Inferior parietal cortex (tissue), 1 donor: ENCODE data around the gene ABLIM1.

Experiments
- DNase-seq: peaks from one replicate; pipeline ENCODE4 v3.0.0-alpha.2; 2016; ENCODE audit errors: extremely low spot score

Gene ABLIM1

DNA sequence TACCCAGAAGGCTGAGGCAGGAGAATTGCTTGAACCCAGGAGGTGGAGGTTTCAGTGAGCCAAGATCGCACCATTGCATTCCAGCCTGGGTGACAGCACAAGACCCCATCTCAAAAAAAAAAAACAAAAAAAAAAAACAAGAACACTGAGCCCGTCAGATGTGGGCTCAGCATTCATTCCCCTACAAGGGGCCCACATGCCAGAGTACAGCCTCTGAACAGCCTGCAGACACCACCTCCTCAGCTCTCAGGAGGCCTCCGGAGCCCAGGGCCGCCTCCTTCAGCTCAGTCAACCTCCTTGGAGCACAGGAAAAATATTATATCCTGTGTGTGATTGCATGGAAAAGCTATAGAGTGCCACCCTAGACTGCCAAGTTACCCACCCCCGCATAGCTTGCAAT is 112.3 kb downstream of the ABLIM1 start:
- no peak for DNase-seq

DNA sequence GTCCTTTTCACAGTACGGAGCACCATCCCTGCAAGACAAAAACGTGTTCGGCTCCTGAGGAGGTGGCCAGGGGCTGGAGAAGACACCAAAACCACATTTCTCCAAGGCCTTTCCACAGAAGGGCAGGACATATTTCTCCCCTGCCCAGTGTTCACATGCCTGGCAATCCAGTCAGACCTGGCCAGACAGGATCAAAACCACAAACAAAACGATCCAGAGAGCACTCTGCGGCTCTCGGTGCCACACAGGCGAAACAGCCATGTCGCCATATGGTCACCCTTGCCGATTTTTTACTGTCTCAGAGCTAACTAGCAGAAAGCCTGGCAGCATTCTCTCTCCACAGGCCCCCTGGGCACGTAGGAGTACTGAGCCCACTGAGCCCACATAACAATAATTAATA is 113.0 kb downstream of the ABLIM1 start:
- no peak for DNase-seq

DNA sequence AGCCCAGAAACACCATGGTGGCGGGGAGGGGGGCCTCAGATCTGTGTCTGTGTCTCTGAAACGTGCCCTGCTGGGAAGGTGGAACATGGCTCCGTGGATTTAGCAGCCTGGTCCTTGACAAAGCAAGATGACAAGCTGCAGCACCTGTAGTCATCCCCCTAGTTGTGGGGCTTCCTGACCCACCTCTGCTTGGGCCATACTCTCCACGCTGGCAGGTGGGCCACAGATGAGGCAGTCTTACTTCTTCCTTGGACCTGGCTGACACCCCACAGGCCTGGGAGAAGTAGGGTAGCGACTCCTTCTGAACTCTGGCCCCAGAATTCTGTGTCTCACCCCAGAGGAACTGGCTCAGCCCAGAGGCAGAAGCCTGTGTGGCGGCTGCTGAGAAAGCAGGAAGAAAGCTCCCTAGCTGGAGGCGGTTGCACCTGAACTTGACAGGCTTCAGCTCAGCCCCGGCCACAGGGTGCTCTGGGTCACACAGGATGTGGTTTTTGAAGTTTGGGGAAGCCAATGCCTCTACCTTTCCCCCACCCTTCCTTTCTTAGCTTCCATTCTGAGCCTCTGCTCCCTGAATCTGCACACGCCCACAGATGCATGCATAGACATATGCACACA is 113.9 kb downstream of the ABLIM1 start:
- DNase-seq, result no peak

DNA sequence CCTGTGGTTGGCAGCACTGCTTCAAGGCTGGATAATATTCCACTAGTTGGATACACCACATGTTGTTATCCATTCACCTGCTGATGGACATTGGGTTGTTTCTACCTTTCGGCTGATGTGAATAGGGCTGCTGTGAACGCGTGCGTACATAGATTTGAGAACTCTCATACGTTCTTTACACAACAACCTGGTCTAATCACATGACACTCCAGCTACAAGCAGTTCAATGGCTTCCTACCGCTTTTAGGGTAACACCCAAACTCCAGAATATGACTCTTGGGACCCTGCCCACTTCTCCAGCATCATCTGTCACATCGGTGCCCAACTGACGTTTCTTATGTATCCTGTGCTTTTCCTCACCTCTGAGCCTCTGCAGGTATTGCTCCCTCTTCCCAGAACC is 114.6 kb downstream of the ABLIM1 start:
- no peak for DNase-seq

DNA sequence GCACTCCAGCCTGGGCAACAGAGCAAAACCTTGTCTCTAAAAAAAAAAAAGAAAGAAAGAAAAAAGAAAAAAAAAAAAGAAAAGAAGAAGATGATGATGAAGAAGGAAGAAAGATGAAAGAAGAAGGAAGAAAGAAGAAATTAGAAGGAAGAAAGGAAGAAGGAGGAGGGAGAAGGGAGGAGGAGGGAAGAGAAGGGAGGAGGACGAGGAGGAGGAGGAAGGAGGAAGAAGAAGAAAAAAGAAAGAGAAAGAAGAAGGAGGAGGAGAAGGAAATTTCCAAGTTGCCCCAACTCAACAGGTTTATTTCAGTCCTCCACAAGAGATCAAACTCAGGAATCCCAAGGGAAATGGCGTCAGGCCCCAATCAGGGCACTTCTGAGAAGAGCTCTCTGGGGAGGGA is 115.7 kb downstream of the ABLIM1 start:
- no peak for DNase-seq

DNA sequence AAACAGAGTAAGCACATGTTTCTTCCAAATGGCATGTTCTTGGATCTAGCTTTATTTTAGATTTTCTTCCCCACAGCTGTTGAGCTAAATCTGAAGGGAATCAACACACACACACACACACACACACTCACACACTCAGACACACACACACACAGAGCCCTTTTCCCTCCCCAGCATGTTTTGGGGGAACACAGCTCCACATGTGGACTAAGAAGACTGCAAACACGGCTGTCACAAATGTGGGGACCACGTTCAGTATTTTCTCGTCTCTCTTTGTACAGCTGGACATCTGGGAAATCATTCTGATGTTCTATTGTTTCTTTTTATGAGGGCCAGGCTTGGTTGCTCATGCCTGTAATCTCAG is 116.3 kb downstream of the ABLIM1 start:
- no peak for DNase-seq

DNA sequence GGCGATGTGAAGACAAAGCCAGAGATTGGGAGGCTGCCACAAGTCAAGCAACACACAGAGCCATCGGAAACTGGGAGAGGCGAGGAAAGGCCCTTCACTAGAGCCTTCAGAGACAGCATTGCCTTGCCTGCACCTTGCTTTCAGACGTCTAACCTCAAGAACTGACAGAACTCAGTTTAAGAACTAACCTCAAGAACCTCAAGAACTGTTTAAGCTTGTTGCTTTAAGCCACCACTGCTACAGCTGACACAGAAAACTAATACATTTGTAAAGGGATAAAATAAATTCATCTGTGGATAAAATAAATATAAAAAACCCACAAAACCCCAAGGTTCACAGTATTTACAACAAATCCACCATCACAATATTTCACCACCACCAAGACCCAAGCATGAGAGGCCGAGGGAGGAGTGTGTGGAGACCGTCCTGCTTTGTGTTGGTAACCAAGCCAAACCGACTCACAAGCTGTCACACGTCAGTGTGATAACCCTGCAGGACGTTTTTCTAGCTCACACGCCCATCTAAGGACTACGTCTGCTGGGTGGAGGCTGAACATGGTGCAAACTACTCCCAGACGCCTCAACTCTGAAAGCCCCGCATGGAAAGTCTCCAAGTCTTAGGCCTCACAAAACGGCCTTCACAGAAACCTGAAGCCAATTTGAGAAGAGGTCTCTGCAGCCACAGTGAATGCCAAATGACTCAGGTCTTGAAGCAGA is 116.8 kb downstream of the ABLIM1 start:
- DNase-seq, result no peak

DNA sequence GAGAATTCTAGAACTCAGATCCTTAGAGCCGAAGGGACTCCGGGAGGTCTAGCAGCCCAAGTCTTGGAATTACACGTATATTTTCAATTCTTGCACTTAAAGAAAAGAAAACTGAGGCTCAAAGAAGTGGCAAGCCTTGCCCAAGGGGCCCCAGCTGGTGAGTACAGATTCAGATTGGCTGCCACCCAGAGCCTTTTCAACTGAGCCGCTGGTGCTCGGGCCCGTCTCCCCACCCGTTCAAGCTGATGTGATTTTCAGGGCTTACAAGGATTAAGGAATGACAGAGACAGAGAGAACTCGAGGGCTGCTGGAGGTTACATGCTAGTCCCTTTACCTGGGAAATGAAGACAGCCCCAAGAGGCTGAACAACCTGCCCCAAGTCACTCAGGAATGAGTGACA is 117.8 kb downstream of the ABLIM1 start:
- no peak for DNase-seq

DNA sequence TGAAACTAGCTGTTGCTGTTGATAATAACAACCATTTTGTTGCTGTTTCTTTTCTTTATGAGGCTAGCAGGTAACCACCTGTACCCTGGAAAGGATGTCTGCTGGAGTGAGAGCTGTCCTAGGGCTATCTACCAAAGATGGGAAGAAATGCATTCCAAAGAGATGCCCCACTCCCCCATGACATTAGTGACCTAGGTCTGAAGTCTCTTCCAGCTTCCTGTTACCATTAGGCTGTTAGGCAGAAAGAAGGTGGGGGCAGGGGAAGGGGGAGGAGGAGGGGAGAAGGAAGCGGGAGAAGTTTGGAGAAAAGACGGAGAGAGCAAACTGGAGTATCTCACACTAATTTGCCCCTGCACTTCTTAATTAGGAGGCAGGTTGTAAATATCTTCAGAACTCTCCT is 118.5 kb downstream of the ABLIM1 start:
- no peak for DNase-seq

DNA sequence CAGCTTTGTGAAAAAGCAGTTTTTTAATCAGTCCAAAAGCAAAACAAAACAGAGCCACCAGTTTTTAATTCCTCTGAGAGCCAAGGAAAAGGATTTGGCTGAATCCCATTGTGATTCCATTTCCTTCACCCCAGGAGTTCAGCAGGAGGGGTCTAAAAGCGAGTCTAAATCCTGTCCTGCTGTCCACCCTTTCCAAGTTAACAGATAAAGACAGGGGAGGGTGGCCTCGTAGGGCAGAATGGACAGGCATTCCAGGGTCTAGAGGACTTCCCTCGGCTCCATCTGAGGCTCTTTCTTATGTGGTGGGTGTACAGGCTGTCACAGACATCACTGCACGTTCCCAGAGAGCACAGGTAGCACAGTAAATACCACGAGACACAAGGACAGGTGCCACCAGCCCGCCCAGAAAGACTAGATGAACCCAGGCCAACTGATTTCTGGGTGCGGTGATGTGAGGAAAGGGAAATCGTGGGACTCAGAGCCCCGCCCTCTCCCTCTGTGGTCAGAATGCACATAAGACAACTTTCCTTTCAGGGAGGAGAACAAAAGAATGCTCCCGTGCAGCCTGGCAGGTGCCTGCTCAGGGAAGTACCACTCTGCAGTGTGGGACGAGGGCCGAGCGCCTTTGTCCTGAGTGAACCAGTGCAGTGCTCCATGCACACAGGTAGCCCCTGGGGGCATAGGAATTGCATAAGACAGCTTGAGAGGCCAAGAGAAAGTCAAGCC is 119.7 kb downstream of the ABLIM1 start:
- no peak for DNase-seq

DNA sequence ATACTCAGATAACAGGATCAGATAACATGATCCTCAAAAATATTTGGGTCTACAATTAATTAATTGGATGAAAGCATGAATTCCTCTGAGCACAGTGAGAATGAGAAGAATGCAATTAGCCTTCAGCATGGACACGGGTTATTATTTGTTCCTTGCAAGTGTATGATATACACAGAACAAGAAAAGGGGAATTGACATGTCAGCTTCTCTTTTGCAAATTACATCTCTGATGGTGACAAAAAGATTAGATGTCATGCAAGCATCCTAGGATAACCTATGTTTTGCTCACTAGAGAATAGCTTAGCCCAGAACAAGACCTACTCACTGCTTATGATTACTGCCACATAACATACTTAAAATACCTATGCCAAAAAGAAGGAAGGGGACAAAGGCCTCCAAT is 120.3 kb downstream of the ABLIM1 start:
- DNase-seq, result no peak

DNA sequence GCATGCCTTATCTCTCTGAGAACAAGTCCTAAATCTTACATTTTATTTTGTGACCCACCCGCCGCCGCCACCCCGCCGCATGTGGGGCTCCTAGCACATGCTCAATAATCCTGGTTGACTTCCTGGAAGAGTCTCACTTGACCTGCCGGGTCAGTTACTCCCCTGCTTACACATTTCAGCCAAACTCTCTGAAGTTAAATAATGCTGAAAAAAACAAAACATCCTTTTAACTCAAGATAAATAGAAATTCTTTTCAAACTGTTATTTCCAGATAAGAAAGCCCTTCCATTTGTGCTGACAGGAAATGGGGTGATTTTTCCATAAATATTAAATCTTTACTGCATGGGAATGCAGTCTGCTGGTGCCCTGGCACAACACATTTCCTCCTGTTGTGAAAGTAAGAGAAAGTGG is 123.5 kb downstream of the ABLIM1 start:
- no peak for DNase-seq

DNA sequence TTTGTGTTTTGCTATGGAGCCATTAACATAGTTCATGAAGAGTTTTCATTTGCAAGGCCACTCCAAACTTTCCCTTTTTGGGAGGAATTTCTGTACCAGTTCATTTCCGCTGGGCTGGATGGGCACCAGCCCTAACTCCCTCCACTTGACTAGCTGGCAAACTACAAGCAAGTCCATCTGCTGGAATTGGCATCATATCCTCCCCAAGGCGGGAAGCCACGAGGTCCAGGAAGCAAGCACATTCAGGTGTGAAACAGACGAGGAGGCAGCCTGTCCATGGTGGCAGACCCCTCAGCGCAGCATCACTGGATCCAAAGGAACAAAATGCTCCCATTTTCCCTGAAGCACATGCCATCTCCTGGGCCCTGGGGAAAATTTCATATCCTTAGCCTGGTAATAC is 125.8 kb downstream of the ABLIM1 start:
- DNase-seq, result no peak

DNA sequence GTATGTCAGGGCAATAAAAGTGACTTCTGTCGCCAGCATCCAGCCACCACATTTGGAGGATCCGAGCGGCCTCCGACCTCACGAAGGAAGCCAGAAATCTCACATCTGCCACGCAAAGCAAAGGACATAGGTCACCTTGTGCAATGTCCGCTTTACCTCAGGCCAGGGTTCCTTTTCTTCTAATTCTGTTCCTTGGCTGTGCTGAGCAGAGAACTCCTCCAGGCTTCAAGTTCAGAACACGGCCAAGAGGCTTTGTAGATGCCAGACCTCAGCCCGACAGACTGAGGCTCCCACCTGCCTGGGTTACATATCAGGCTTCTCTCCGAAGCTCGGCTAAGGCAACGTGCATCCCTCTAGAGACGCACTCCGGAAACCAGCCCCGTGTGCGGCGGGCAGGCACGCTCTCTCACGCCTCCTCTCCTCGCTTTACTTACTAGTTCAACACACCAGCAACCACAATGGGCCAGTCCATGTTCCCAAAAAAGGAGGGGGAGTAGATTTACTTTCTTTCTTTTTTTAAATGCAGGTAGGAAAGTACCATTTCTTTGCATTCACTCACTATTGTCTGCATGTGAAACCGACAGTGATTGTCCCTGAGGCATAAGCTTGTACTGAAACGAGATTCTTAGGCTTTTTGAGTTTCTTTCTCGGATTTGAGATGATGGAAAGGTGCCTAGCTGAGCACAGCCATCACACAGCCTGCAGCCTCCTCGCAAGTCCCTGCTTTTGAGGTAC is 131.4 kb downstream of the ABLIM1 start:
- DNase-seq, result peak; percentile 36

DNA sequence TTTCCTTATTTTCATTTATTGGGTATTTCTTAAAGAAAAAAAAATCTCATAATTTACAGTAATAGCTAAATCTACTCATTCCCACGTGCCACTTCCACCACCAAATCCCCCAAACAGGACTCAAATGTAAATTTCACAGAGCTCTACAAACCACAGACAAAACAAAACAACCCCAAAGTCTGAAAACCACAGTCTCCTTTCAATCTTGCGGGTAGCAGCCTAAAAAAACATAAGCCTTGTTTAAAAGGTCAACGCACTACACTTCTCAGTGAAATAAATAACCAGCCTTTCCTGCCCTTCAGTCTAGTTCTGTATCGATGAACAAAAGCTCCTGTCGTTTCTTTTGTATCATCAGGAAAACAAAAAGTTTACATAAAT is 132.0 kb downstream of the ABLIM1 start:
- DNase-seq, result no peak

DNA sequence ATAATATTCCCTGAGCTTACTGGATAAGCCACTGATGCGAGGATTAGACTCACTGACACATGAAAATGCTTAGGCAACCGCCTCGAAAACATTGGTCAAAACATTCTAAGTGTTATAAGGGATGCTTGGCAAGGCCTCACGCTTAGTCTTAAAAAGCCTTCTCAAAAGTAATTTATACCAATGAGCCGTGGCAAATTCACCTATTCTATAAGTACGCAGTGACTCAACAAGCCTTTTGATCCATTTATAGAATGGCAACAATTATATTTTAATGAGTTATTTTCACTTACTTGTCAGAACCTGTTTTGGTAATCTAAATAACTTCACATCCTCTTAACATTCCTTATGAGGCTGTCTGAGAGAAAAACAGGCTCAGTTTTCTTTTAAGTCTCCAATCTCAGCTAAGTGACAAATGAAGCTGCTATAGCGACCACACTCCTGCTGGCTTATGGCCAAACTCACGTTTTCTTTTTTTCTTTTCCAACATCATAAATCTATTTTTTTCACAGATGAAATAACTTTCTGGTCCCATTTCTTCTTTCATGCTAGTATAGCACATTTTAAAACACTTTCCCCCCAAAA is 132.6 kb downstream of the ABLIM1 start:
- no peak for DNase-seq

DNA sequence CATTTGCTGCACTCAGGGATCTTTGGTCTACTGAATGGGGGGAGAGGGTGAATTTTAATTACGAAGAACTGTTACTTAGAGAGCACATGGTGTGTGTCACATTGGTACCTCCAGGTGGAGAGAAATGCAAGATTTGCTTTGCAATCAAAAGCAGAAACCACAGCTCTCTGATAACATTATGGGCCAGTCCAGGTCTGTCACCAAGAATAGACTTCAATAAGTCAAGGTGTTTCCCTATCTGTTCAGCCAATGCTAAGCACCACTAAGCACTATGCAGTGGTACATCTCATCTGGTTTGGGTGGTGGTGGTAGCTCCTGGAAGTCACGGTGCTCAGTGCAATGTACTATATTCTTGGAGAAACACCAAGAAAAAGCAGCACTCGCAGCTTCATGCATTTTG is 134.2 kb downstream of the ABLIM1 start:
- no peak for DNase-seq

DNA sequence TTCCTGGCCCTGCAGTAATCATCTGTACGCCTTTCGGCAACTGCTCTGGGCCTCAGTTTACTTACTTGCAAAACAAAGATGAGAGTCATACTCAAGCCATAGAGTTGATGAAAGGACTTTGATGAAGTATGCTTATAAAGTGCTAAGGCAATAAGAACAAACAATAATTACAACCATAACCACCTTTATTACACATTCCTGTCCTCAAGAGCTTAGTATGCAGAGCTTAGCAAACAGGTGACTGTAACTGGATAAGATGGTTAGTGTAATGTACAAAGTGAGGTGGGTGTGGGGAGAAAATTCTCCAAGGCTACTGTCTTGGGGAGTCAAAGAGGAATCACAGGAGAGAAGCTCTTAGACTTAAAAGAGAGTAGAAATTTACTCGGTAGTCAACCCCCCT is 136.8 kb downstream of the ABLIM1 start:
- no peak for DNase-seq

DNA sequence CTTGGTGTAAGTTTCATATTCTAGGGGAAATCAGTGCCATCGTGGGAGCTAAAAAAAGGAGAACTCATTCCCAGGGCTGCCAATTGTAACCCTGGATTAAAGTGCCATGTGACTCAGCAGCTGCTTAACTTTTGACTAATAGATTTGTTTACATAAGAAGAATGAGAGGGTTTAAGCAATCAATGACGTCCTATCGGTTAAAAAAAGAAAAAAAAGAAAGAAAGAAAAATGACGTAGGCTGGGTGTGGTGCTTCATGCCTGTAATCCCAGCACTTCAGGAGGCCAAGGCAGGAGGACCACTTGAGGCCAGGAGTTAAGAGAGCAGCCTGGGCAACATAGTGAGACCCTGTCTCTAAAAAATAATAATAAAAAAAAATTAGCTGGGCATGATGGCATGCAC is 137.6 kb downstream of the ABLIM1 start:
- DNase-seq, result no peak

DNA sequence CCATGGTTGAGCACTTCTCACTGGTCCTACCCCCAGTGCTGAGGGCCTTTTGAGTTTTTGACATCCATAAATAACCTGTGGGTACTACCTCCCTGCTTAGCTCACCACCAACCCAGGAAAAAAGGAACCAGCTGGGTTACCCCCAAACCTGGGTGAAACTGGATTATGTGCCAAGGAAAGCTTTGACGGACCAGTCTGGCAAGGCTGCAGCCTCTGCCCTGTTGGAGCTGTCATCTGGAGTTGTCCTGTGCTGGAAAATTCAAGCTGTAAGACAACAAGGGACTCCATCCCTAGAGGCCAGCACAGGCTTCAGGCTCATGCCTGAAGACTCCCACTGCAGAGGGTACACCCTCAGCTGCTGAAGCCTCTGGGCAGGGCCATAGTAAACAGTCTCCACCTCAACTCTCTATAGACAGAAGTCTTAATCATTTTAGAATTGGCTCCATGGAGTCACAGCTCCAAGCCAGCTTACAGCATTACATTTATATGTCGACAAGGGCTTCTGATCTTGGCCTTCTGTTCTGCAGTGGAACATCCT is 138.2 kb downstream of the ABLIM1 start:
- no peak for DNase-seq

DNA sequence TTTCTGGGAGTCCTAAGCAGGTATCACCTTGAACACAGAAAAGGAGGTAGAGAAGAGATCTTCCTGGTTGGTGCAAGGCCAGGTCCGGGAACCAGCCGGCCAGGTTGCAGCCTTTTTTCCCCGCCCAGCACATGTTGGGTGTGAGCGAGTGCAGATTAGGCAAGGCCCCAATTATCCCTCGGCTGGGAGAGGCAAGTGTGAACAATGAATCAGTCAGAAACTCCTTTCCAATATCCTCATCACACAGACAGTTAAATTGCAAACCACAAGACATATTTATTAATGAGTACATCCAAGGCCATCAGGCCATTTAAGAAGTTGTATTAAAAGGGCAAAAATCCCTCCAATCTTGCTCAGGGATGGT is 138.8 kb downstream of the ABLIM1 start:
- no peak for DNase-seq
